Mesendoderm (in vitro differentiated cells): ENCODE data around the gene SERINC4.
"Not testable (repeated sequence)": the region's sequence is repeated elsewhere in the genome, so short reads cannot be mapped to it uniquely, and the experiment has no call there.

Experiments
- DNase-seq: peaks from one replicate; pipeline ENCODE4 v3.0.0; 2013
- H2AK5ac ChIP-seq: 2 replicates; pipeline ENCODE4 v1.6.1; 2013; ENCODE audit warnings: low read length, inconsistent platforms
- H2BK120ac ChIP-seq: 2 replicates; pipeline ENCODE4 v1.6.1; 2013; ENCODE audit warnings: low read depth, mild to moderate bottlenecking, low read length, moderate library complexity, mixed read lengths
- H2BK15ac ChIP-seq: replicated peaks from 2 replicates; pipeline ENCODE4 v1.6.1; 2013; ENCODE audit warnings: low read depth, mild to moderate bottlenecking, moderate library complexity
- H2BK5ac ChIP-seq: 2 replicates; pipeline ENCODE4 v1.6.1; 2013; ENCODE audit warnings: low read length, inconsistent platforms
- H3K18ac ChIP-seq: 2 replicates; pipeline ENCODE4 v1.6.1; 2013; ENCODE audit warnings: mild to moderate bottlenecking, low read length, mixed read lengths
- H3K23ac ChIP-seq: one replicate; pipeline ENCODE4 v1.6.1; 2013; ENCODE audit warnings: low read length
- H3K27ac ChIP-seq: 2 replicates; pipeline ENCODE4 v1.5.1; 2013; ENCODE audit warnings: low read depth, mild to moderate bottlenecking, inconsistent platforms, low read length, moderate library complexity
- H3K27me3 ChIP-seq: 2 replicates; pipeline ENCODE4 v1.6.1; 2013; ENCODE audit warnings: low read length, control low read depth, mild to moderate bottlenecking, inconsistent platforms; ENCODE audit not compliant: insufficient read depth, poor library complexity
- H3K36me3 ChIP-seq: 2 replicates; pipeline ENCODE4 v1.6.1; 2013; ENCODE audit warnings: low read length, inconsistent platforms; ENCODE audit not compliant: control insufficient read depth, insufficient read depth
- H3K4ac ChIP-seq: one replicate; pipeline ENCODE4 v1.6.1; 2013; ENCODE audit warnings: low read depth, mild to moderate bottlenecking, low read length, moderate library complexity
- H3K4me1 ChIP-seq: 2 replicates; pipeline ENCODE4 v1.6.1; 2013; ENCODE audit warnings: low read depth, low read length, inconsistent platforms; ENCODE audit not compliant: control insufficient read depth
- H3K4me2 ChIP-seq: 2 replicates; pipeline ENCODE4 v1.6.1; 2013; ENCODE audit warnings: low read length
- H3K4me3 ChIP-seq: 2 replicates; pipeline ENCODE4 v1.5.1; 2013; ENCODE audit warnings: mild to moderate bottlenecking, low read length
- H3K56ac ChIP-seq: one replicate; pipeline ENCODE4 v1.6.1; 2013; ENCODE audit warnings: low read length
- H3K79me1 ChIP-seq: 2 replicates; pipeline ENCODE4 v1.6.1; 2013; ENCODE audit warnings: low read length, inconsistent platforms
- H3K79me2 ChIP-seq: 2 replicates; pipeline ENCODE4 v1.6.1; 2013; ENCODE audit warnings: mild to moderate bottlenecking, low read length; ENCODE audit not compliant: control insufficient read depth, insufficient read depth
- H3K9ac ChIP-seq: 2 replicates; pipeline ENCODE4 v1.6.1; 2013; ENCODE audit warnings: low read length, inconsistent platforms
- H4K5ac ChIP-seq: one replicate; pipeline ENCODE4 v1.6.1; 2013; ENCODE audit warnings: low read length
- H4K8ac ChIP-seq: one replicate; pipeline ENCODE4 v1.6.1; 2013; ENCODE audit warnings: low read depth, mild to moderate bottlenecking, control low read depth, low read length, moderate library complexity
- WGBS: extraction: QIAGEN DNeasy Blood & Tissue Kit; methylation state at CpG from one replicate; pipeline ENCODE4 v1.1.7; 2013; ENCODE audit warnings: low lambda C conversion rate, missing lambda C conversion rate; ENCODE audit not compliant: insufficient coverage; ENCODE audit errors: extremely low coverage; 5-methylcytosine and 5-hydroxymethylcytosine counted together

SERINC4 gene

GRCh38 chr15:43828061-43828657, 28.1 kb upstream of the SERINC4 start:
- Histone ChIP-seq H3K4me3 (no peak overlapping the region), H2BK5ac (no peak overlapping the region), H2AK5ac (no peak overlapping the region), H3K18ac (no peak overlapping the region), H3K79me2 (peaks cover 2% of the 10 kb centered on the region), H3K79me1 (peaks cover 1% of the 10 kb centered on the region), H2BK15ac (no peak overlapping the region), H3K9ac (peak overlapping the region; percentile 33), H3K4me1 (no peaks in the 10 kb centered on the region), H3K23ac (no peak overlapping the region), H2BK120ac (no peak overlapping the region), H4K8ac (no peak overlapping the region), H3K56ac (no peak overlapping the region), H4K5ac (no peak overlapping the region), H3K27ac (no peak overlapping the region), H3K4me2 (no peak overlapping the region), H3K27me3 (no peaks in the 10 kb centered on the region), H3K36me3 (no peaks in the 10 kb centered on the region), H3K4ac (no peak overlapping the region)
- no peak for DNase-seq
- no CpG with 5 or more reads among the region's 6 CpGs for WGBS

- peak within 1 kb of the TSS; percentile 83 for H3K9ac ChIP-seq
- H2BK15ac ChIP-seq = no peak within 1 kb of the TSS
- H3K27me3 ChIP-seq = no peaks in the 10 kb centered on the region
- H3K4me2 ChIP-seq = peak within 1 kb of the TSS; percentile 30
- H3K4me1 ChIP-seq = no peaks in the 10 kb centered on the region
- no peak within 1 kb of the TSS for H3K4ac ChIP-seq
- no peak within 1 kb of the TSS for H3K23ac ChIP-seq
- H2BK120ac ChIP-seq = no peak within 1 kb of the TSS
- H3K79me2 ChIP-seq = peaks cover 2% of the 10 kb centered on the region
- H2BK5ac ChIP-seq = no peak within 1 kb of the TSS
- peaks cover 1% of the 10 kb centered on the region for H3K79me1 ChIP-seq
- H2AK5ac ChIP-seq = no peak within 1 kb of the TSS
- peak within 1 kb of the TSS; percentile 87 for H4K5ac ChIP-seq
- peak within 1 kb of the TSS; percentile 90 for H3K56ac ChIP-seq
- no peaks in the 10 kb centered on the region for H3K36me3 ChIP-seq
- H4K8ac ChIP-seq = no peak within 1 kb of the TSS
- H3K27ac ChIP-seq = no peak within 1 kb of the TSS
- H3K18ac ChIP-seq = no peak within 1 kb of the TSS
- peak within 1 kb of the TSS; percentile 59 for H3K4me3 ChIP-seq
- peak; percentile 95 for DNase-seq
- WGBS = no CpG with 5 or more reads among the region's 48 CpGs
Observed at GRCh38 chr15:43826508-43827341, 26.7 kb upstream of the SERINC4 start, which contains the start of gene WDR76. Gene WDR76, plus strand, starts transcription at chr15:43827002. Its CDS starts 31 bp downstream, at chr15:43827033.

- H3K9ac ChIP-seq = no peak overlapping the region
- H3K4me1 ChIP-seq = no peaks in the 10 kb centered on the region
- H3K79me1 ChIP-seq = peaks cover 1% of the 10 kb centered on the region
- no peak overlapping the region for H3K4ac ChIP-seq
- no peak overlapping the region for H3K18ac ChIP-seq
- H3K79me2 ChIP-seq = peaks cover 2% of the 10 kb centered on the region
- H3K27ac ChIP-seq = no peak overlapping the region
- H3K4me2 ChIP-seq = no peak overlapping the region
- no CpG with 5 or more reads among the region's 11 CpGs for WGBS
- no peak overlapping the region for H2BK120ac ChIP-seq
- H3K27me3 ChIP-seq = no peaks in the 10 kb centered on the region
- H3K4me3 ChIP-seq = no peak overlapping the region
- no peak overlapping the region for H2AK5ac ChIP-seq
- H4K5ac ChIP-seq = peak overlapping the region; percentile 87
- H4K8ac ChIP-seq = no peak overlapping the region
- H2BK15ac ChIP-seq = no peak overlapping the region
- no peak overlapping the region for H3K23ac ChIP-seq
- no peak overlapping the region for H2BK5ac ChIP-seq
- H3K56ac ChIP-seq = no peak overlapping the region
- no peaks in the 10 kb centered on the region for H3K36me3 ChIP-seq
- no peak for DNase-seq
Observed at GRCh38 chr15:43826029-43826507, 26.0 kb upstream of the SERINC4 start.

- not testable (repeated sequence) for H3K4me3 ChIP-seq, DNase-seq, H3K27me3 ChIP-seq, H2BK5ac ChIP-seq, H4K8ac ChIP-seq, H3K4me1 ChIP-seq, H3K4ac ChIP-seq, H2BK120ac ChIP-seq, H4K5ac ChIP-seq, H3K36me3 ChIP-seq, H3K9ac ChIP-seq, H3K18ac ChIP-seq, H2BK15ac ChIP-seq, H3K23ac ChIP-seq, H3K4me2 ChIP-seq, H2AK5ac ChIP-seq, H3K79me2 ChIP-seq, H3K56ac ChIP-seq, H3K27ac ChIP-seq, H3K79me1 ChIP-seq
- WGBS = no CpG with 5 or more reads among the region's 11 CpGs
Observed at GRCh38 chr15:43825305-43825704, 25.3 kb upstream of the SERINC4 start.

- peak within 1 kb of the TSS; percentile 53 for H3K27ac ChIP-seq
- no peak within 1 kb of the TSS for H2AK5ac ChIP-seq
- peak within 1 kb of the TSS; percentile 86 for H3K4me2 ChIP-seq
- no peak within 1 kb of the TSS for H4K5ac ChIP-seq
- H3K4me3 ChIP-seq = peak within 1 kb of the TSS; percentile 99
- peak within 1 kb of the TSS; percentile 68 for H4K8ac ChIP-seq
- peak; percentile 98 for DNase-seq
- H3K79me2 ChIP-seq = peaks cover 6% of the 10 kb centered on the region
- H3K4ac ChIP-seq = peak within 1 kb of the TSS; percentile 58
- no CpG with 5 or more reads among the region's 46 CpGs for WGBS
- H3K36me3 ChIP-seq = no peaks in the 10 kb centered on the region
- H3K27me3 ChIP-seq = no peaks in the 10 kb centered on the region
- peak within 1 kb of the TSS; percentile 99 for H3K56ac ChIP-seq
- H3K23ac ChIP-seq = peak within 1 kb of the TSS; percentile 74
- H3K79me1 ChIP-seq = peaks cover 1% of the 10 kb centered on the region
- H2BK120ac ChIP-seq = no peak within 1 kb of the TSS
- no peaks in the 10 kb centered on the region for H3K4me1 ChIP-seq
- H3K18ac ChIP-seq = peak within 1 kb of the TSS; percentile 65
- no peak within 1 kb of the TSS for H2BK15ac ChIP-seq
- H2BK5ac ChIP-seq = peak within 1 kb of the TSS; percentile 50
- H3K9ac ChIP-seq = peak within 1 kb of the TSS; percentile 95
Observed at GRCh38 chr15:43824302-43825246, 24.6 kb upstream of the SERINC4 start, which contains the start of gene MFAP1. Gene MFAP1, minus strand, starts transcription at chr15:43824690. Its CDS starts 121 bp downstream, at chr15:43824569.
